Measurements from ENCODE around the gene PPDPF.

PPDPF gene

GRCh38 chr20:63500902-63501817, 19.4 kb upstream of the PPDPF start:
- DNase-seq, result no peak

- DNase-seq, result no peak
Observed at GRCh38 chr20:63501818-63502670, 18.5 kb upstream of the PPDPF start.

DNA sequence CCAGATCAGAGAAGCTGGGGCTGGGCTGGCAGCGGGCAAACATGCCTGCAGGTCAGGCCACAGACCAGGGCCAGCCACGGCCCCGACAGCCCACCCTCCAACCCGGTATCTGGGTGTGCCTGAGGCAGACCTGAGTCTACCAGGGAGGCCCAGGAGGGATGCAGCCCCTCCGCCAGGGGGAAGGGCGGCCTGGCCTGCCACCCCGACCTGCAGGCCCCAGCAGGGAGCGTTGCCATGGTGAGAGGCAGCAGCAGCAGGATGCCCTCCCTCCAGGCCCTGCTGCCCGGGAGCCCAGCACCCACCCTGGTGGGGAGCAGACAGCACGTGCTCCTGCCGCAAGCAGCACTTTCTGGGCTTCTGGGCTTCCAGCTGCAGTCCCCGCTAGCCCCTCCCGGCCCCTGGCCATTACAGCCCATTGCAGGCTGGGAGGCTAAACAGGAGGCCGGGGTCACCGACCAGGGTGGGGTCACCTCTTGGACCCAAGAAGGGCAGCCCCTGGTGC, 17.8 kb upstream of the PPDPF start:
- DNase-seq, result no peak

DNA sequence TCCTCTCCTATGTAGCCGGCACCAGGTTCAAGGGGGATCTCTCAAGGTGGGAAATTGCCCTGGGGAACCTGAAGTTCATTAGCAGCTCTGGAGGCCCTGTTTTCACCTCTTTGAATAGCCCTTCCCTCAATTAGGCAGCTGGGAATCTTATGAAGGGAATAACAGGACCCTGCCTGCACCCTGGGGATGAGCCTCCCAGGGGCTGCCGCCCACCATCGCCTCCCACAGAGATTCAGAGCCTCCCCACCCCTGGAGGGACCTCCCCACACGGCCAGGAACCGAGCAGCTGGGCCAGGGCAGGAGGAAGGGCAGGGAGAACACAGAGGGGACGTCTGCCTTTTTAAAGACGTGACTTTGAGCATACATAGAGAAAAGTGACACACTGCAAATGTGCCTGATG, 17.0 kb upstream of the PPDPF start:
- no peak for DNase-seq

- no peak for DNase-seq
Observed at GRCh38 chr20:63504642-63505041, 15.9 kb upstream of the PPDPF start.

DNA sequence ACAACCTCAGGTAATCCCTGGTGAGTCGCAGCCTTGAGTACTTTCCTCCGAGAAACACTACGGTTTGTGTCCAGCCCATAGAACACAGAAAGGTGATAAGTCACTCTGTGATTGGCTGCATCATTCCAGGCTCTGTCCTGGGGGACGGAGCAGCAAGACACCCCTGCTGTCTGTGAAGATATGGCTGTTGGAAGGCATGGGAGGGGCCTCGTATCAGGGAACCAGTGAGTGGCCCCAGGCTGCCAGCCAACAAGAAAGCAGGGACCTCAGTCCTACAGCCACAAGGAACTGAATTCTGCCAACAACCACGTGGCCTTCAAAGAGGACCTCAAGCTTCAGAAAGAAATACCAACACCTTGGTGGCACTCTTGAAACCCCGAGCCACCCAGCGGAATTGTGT, 15.3 kb upstream of the PPDPF start:
- DNase-seq, result no peak

- no peak for DNase-seq
Observed at GRCh38 chr20:63505723-63506122, 14.8 kb upstream of the PPDPF start.

GRCh38 chr20:63507083-63507743, 13.4 kb upstream of the PPDPF start:
- DNase-seq, result no peak

DNA sequence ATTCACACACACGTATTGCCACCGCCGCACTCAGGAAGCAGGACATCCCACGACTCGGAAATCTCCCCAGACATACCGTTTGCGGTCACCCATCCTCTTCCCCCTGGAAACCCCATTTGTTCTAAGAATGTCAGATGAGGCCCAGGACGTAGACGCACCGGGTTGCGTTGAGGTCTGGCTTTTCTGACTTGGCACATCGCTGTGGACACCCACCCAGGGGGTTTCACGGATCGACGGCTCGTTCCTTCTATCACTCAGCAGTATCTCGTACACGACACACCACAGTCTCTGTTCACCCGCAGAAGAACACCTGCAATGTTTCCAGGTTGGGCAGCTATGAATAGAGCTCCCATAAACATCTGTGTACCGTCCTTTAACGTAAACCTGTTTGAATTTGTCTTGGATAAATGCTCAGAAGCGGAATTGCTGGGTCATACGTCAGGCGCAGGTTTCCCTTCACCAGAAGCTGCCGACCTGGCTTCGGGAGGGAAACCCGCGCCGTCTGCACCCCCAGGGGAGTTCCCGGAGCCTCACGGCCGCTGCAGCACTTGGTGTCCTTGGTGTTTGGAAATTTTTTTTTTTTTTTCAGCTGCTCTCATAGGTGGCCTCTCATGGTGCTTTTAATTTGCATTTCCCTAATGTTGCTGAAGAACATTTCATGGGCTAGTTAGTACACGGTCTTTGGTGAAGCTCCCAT, 12.3 kb upstream of the PPDPF start:
- peak; percentile 2 for DNase-seq

DNA sequence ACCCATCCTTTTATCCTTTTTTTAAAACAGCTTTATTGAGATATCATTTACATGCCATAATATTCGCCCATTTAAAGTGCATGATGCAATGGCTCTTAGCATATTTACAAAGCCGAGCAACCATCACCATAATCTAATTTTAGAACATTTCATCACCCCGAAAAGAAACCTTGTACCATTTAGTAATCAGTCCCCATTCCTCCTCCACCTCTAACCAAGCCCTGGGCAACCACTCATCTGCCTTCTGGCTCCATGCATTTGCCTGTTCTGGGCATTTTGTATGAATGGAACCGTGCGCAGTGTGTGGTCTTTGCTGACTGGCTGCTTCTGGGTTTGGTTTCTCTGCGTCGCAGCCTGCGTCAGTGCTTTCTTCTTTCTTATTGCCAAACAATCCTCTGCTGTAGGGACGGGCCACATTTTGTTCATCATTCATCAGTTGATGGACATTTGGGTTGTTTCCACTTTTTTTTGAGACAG, 11.4 kb upstream of the PPDPF start:
- DNase-seq, result no peak

GRCh38 chr20:63513207-63513606, 7.4 kb upstream of the PPDPF start:
- no peak for DNase-seq

DNA sequence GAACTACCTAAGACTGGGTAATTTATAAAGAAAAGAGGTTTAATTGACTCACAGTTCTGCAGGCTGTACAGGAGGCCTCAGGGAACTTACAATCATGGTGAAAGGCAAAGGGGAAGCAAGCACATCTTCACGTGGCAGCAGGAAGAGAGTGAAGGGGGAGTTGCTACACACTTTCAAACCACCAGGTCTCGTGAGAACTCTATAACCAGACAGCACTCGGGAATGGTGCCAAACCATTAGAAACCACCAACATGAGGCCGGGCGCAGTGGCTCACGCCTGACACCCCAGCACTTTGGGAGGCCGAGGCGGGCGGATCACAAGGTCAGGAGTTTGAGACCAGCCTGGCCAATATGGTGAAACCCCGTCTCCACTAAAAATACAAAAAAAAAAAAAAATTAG, 6.0 kb upstream of the PPDPF start:
- peak; percentile 1 for DNase-seq

DNA sequence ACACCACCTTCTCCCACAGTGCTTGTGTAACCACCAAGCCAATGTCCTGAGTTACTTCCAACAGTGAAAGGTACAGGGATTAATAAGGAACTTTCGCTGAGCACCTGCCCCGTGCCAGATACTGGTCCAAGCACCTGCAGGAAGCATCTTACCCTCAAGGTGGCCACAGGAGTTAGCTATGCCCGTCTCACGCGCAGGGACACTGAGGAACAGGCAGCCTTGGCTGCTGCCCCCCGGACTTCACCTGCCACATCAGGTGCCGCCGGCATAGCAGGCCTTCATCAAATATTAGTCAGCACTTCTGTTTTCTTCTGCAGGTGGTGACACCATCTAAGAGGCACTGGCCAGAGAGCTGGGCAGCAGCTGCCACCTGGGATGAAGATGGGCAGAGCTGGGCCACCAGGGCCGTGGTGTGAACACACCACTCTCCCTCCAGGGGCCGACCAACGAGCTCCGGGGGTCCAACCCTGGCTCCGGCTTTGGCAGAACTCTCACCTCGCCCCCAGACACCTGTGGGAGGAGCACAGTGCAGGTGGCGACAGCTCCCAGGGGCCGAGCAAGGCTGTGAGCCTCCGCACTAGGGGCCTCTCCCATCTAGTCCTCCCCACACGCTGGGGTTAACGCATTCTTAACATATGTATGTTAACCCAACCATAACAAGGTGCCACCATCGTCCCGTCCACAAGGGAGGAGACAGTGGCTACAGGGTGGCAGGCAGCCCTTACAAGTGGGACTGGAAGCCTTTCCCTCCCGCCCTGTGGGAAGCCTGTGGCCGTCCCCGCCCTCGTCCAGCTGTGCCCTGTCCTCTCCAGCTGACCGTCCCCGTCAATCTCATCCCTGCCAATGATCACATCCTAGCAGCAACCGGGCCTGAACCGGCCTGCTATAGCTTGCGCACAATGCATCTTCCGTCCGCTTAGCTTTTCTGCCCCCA, 2.9 kb upstream of the PPDPF start:
- DNase-seq, result no peak

GRCh38 chr20:63518351-63518861, 2.2 kb upstream of the PPDPF start:
- DNase-seq, result peak; percentile 1

GRCh38 chr20:63518946-63519667, 1.5 kb upstream of the PPDPF start:
- peak; percentile 1 for DNase-seq

DNA sequence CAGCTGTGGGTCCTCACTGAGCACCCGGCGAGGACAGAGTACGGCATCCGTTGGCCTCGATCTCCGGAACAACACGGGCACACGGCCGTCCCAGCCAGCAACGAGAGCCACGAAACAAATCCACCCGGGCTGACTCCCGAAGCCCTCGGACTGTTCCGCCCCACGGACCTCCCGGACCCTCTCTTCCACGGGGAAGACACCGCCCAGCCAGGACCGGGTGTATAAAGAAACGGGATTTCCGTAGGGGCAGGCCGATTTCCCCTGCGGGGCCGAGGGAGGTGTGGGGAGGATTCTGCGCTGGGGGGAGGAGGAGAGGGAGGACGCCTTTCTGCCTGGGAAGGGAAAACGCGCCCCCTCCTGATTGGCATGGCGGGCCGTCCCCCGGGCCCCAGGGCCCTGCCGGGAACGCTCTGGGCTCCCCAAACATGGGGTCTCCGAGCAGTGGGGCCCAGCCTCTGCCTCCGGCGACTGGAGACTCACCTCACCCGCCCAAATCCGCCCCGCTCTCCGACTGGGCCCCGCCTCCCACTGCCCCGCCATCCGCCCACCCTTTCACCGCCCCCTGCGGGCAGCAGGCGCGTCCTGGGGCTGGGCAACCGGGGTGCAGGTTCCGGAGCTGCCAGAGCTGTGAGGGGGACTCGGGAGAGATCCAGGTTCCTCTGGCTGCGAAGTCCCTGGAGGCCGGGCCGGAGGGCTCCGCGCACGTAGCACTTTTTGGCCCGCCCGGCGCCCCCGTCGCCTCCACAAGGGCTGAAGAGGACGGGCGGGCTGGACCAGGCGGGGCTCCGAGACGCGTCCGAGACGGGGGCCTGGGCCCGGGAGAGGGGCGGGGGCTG, 679 bp upstream of the PPDPF start:
- DNase-seq, result peak; percentile 78

GRCh38 chr20:63520934-63521601, 503 bp downstream of the PPDPF start:
- DNase-seq, result peak; percentile 77

- DNase-seq, result no peak
Observed at GRCh38 chr20:63521602-63522001, 1.0 kb downstream of the PPDPF start.
